H7 (cell line): ENCODE data around the gene HARS2. TPM values are rescaled to one million over a fixed set of nuclear protein-coding genes. Genes with fewer than 3 reads are reported as not detected.
"Not testable (repeated sequence)": the region's sequence is repeated elsewhere in the genome, so short reads cannot be mapped to it uniquely, and the experiment has no call there.

Source experiments
- DNase-seq: peaks from one replicate; pipeline ENCODE4 v3.0.0; 2012
- H3K27me3 ChIP-seq: 2 replicates; pipeline ENCODE4 v1.6.0; 2011; ENCODE audit warnings: mild to moderate bottlenecking, low read length; ENCODE audit not compliant: control insufficient read depth, insufficient read depth
- H3K36me3 ChIP-seq: replicated peaks from 2 replicates; pipeline ENCODE4 v1.5.1; 2011; ENCODE audit warnings: low read length; ENCODE audit not compliant: control insufficient read depth, insufficient read depth
- H3K4me3 ChIP-seq: 2 replicates; pipeline ENCODE4 v1.5.1; 2011; ENCODE audit warnings: low read depth, mild to moderate bottlenecking, control low read depth, low read length, moderate library complexity; ENCODE audit not compliant: insufficient read depth
- total RNA-seq: library from RNA; depleted of rRNA; stranded (reverse); fragments of >200 nt; shearing (Covaris generic); gene quantifications from 2 replicates; pipeline ENCODE4 v1.2.3, GENCODE V29; 2014; rRNA removed

The HARS2 gene, protein sequence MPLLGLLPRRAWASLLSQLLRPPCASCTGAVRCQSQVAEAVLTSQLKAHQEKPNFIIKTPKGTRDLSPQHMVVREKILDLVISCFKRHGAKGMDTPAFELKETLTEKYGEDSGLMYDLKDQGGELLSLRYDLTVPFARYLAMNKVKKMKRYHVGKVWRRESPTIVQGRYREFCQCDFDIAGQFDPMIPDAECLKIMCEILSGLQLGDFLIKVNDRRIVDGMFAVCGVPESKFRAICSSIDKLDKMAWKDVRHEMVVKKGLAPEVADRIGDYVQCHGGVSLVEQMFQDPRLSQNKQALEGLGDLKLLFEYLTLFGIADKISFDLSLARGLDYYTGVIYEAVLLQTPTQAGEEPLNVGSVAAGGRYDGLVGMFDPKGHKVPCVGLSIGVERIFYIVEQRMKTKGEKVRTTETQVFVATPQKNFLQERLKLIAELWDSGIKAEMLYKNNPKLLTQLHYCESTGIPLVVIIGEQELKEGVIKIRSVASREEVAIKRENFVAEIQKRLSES
- total RNA-seq = 31.8 and 33.5 TPM in 2 replicates

DNA sequence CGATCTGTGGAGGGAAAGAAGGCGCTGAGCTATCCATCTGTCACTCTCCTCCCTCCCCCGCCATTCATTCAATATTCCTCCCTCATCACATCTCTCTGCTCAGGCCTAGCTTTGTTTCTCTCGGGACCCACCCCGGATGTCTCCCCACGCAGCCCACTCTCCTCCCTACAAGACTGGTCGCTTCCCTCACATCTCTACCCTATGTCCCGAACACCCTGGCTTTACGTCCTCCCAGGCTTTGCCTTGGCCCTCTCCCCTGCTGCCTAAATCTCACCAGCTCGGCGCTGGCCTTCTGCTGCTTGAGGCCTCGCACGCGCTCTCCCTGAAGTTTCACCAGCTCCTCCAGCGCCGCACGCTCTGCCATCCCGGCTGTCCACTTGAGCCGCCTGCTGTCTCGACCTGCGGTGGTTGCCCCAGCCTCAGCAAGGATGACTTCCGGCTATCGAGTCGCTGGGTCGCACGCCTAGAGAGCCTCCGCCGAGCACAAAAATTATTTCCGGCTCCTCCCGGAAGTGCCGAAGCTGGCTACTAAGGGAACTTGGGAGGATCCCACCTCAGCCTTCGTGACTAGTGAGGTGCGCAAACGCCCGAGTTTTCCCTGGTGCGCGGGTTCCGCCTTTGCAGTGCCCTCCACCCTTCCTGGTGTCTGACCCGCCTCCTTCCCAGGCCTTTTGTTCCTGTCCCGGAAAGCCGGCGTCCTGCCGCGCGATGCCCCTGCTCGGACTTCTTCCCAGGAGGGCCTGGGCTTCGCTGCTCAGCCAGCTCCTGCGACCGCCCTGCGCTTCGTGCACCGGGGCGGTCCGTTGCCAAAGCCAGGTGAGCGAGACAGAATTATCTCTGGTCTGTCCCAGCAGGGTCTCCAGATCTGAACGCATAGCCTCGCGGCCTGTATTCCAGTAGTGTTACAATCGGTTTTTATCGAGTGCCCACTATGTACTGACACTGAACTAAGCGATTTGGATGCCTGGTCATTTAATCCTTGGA, at the start of gene HARS2, which contains the start of gene HARS1:
Gene HARS2 (plus strand): TSS at position 515 of the 984 bp plus-strand sequence. CDS start 194 bp downstream, at position 709.
Gene HARS1 (minus strand): TSS at position 430 of the 984 bp plus-strand sequence. CDS start 66 bp downstream, at position 364.
- peaks cover 19% of the 10 kb centered on the region for H3K36me3 ChIP-seq
- peak; percentile 93 for DNase-seq
- peak within 1 kb of the TSS; percentile 89 for H3K4me3 ChIP-seq
- no peaks in the 10 kb centered on the region for H3K27me3 ChIP-seq

DNA sequence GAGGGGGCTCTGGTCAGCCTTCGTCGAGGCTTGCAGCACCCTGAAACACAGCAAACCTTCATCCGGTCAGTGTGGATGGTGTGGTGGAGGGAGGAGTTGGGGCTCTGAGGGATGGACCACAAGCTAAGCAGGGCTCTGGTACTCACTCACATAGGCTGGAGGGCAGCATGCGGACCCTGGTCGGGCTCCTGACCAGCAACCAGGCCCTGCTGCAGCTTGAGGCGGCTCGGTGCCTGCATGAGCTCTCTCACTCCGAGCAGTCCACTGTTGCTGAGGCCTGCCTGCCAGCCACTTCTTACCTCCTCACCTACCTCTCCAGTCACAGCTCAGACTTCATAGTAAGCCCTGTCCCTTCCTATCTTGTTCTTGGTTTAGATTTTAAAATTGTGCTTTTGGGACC, 49.5 kb upstream of the HARS2 start:
- Histone ChIP-seq H3K4me3 (no peak overlapping the region), H3K27me3 (no peaks in the 10 kb centered on the region)
- DNase-seq = no peak

DNA sequence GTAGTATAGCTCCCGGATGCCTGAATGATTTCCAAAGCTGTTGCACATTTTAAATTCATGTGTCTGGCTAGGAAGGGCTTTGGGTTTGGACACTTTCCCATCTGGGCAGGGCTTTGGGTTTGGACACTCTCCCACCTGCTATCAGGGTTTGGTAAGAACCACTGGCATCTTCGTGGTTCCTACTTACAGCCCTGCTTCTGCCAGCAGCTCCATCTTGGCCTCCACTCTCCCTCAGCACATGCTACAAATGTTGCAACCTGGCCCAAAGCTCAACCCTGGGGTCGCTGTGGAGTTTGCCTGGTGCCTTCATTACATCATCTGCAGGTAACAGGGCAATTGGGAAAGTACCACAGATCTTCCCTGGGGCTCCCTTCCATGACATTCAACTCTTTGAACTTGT, 48.5 kb upstream of the HARS2 start:
- Histone ChIP-seq H3K36me3 (peaks cover 26% of the 10 kb centered on the region), H3K4me3 (no peak overlapping the region), H3K27me3 (no peaks in the 10 kb centered on the region)
- DNase-seq = no peak

More for the DNA sequence above, 49.5 kb upstream of the HARS2 start:
- peaks cover 26% of the 10 kb centered on the region for H3K36me3 ChIP-seq

DNA sequence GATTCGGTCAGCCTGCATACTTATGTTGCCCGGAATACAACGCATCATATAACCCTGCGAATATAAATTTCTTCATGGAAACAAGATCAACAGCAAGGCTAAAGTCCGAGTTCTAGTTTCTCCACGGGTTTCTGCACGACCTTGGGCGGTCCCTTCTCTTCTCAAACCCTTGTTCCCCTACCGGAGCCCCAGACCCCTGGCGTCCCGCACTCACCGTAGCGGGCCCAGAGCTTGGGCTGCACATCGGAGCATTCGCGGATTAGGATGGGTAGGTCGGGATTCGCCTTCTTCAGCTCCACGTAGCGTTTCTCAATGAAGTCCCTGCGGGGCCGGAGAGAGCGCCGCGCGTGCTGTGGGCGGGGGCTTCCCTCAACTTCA, 44.2 kb upstream of the HARS2 start:
- peak overlapping the region; percentile 92 for H3K4me3 ChIP-seq
- H3K36me3 ChIP-seq = peaks cover 28% of the 10 kb centered on the region
- DNase-seq = no peak
- no peaks in the 10 kb centered on the region for H3K27me3 ChIP-seq

DNA sequence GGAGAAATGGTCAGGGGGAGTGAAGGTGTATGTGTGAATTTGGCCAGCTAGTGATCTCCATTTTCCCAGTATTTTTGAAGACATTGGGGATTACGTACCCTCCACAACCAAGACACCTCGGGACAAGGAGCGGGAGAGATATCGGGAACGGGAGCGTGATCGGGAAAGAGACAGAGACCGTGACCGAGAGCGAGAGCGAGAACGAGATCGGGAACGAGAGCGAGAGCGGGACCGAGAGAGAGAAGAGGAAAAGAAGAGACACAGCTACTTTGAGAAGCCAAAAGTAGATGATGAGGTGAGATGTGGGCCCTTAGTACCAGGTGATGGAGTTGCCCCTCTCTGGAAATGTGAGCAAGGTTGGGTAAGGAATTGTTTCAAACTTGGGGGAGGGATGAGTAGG, 32.4 kb upstream of the HARS2 start:
- H3K36me3 ChIP-seq = peaks cover 38% of the 10 kb centered on the region
- DNase-seq = no peak
- no peaks in the 10 kb centered on the region for H3K27me3 ChIP-seq
- no peak overlapping the region for H3K4me3 ChIP-seq

DNA sequence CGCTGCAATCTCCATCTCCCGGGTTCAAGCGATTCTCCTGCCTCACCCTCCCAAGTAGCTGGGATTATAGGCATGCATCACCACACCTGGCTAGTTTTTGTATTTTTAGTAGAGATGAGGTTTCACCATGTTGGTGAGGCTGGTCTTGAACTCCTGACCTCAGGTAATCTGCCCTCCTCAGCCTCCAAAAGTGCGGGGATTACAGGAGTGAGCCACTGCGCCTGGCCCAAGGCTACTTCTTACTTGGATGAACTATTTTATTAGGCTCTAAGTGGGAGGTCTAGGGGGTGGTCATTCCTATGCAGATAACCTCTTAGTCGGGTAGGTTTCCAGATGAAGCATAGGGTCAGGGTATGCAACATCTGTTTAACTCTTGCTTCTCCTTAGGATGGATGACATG, 30.9 kb upstream of the HARS2 start:
- not testable (repeated sequence) for H3K4me3 ChIP-seq, DNase-seq, H3K27me3 ChIP-seq
- peaks cover 29% of the 10 kb centered on the region for H3K36me3 ChIP-seq

DNA sequence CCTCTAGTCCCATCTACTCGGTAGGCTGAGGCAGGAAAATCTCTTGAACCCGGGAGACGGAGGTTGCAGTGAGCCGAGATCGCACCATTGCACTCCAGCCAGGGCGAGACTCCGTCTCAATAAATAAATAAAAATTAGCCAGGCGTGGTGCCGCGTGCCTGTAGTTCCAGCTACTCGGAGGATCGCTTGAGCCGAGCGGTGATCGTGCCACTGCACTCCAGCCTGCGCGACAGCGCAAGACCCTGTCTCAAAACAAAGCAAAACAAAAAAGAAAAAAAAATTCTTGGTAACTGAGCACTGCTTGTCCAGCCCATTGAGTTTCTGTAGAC, 27.3 kb upstream of the HARS2 start:
- peaks cover 26% of the 10 kb centered on the region for H3K36me3 ChIP-seq
- no peak for DNase-seq
- no peaks in the 10 kb centered on the region for H3K27me3 ChIP-seq
- H3K4me3 ChIP-seq = peak overlapping the region; percentile 89

DNA sequence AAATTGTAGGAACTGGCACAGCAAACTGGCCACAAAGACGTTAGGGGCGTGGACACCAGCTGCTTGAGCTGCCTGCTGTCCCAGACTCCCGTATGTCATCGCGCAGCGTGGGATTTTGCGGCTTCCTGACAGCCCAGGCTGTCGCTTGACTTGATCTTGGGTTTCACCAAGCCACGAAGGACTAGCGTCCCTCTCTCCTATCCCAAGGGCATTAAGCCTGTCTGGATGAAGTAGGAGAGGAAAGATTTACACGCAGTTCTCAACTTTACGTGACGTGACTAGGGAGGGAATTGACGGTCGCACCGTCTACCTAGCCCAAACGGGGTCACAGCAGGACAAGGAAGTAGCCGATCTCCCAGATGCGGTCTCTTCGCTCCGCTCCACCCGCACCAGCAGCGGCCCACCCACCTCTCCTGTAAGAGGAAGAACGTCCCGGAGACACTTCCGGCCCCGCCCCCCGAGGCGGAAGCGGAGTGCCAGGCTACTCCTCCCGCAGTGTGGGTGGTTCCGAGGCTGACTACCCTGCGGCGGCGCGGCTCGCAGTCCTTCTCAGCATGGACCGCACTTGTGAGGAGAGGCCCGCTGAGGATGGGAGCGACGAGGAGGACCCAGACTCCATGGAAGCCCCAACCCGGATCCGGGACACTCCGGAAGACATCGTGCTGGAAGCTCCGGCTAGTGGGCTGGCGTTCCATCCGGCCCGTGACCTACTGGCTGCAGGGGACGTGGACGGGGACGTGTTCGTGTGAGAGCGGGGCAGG, 26.7 kb upstream of the HARS2 start, which contains the start of gene WDR55:
Gene WDR55 (plus strand): TSS at position 546 of the 761 bp plus-strand sequence. CDS start 9 bp downstream, at position 555.
- Histone ChIP-seq H3K36me3 (peaks cover 26% of the 10 kb centered on the region), H3K4me3 (peak within 1 kb of the TSS; percentile 89), H3K27me3 (no peaks in the 10 kb centered on the region)
- peak; percentile 97 for DNase-seq

DNA sequence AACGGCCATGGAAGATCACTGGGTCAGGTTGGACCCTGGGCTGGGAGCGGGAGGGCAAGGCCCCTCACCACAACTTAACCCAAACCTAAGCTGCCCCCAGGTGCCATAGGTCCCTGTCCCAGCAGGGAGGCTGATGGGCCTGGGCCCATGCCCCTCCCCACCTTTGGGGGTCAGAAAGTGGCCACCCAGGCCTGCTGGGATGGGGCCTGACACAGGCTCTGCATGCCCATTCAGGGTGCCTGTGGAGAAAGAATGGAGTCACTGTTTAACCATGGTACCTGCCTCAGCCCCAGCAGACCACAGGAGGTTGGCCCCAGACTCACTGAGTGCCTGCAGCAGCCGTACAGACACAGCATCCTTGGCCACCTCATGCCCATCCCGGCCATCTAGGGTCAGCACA, 20.2 kb upstream of the HARS2 start:
- not testable (repeated sequence) for H3K27me3 ChIP-seq, DNase-seq, H3K4me3 ChIP-seq
- peaks cover 27% of the 10 kb centered on the region for H3K36me3 ChIP-seq

DNA sequence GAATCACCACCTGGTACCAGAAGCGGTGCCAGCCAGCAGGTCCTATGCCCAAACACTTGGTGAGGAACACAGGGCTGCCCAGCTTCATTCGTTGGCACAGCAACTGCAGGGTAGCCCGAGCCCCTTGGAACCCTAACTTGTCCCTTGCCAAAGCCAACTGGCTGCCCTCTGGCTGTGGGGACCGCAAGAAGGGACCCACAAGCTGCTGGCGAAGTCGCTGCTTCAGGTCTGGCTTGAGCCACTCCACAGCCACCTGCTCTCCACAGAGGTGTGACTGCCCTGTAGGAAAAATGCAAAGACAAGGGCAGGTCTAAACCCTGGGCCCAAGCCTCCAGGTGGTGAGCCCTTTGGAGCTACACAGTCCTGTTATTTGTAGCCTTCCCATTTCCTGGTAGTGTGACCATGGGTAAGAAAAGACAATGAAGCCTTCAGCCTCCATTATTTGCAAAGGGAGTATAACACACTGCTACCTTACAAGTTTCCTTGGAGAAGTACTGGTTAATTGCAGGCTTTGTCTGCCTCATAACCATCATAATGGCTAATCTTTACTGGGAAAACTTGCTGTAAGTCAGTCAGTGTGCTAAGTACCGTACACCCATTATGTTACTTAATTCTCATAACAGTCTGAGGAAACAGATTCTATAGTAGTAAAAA, 19.7 kb upstream of the HARS2 start:
- Histone ChIP-seq H3K27me3 (no peaks in the 10 kb centered on the region), H3K36me3 (peaks cover 29% of the 10 kb centered on the region), H3K4me3 (no peak overlapping the region)
- peak; percentile 22 for DNase-seq

DNA sequence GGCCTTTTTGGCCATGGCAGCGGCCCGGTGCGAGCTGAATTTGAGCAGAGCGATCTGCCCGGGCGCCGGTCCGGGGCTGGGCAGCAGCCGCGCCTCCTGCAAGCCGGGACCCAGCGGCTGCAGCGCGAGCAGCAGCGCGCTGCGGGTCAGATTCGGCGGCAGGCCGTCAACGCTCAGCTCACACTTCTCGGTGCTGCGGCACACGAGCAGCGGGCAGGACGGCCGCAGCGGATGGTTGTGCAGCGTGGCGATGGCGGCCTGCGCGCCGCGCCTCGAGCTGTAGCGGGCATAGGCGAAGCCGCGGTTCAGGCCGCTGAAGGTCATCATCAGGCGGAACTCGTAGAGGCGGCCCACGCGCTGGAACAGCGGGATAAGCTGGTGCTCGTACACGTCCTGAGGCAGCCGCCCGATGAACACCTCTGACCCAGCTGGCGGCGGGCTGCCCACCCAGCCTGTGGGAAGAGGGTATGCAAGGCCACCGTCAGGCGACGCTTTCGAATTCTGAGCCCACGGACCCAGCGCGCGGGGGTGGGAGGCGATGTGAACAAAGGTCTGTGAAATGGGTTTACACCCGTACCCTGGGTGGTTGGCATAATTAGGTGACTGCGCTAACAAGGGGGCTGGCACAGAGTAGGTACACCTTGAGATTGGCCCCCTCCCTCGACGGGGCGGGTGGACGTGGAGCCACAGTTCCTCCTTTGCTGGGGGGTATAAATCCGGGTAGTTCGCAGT, 18.6 kb upstream of the HARS2 start:
- H3K36me3 ChIP-seq = peaks cover 36% of the 10 kb centered on the region
- H3K4me3 ChIP-seq = peak overlapping the region; percentile 10; the same call in 1 of the 2 replicates
- no peaks in the 10 kb centered on the region for H3K27me3 ChIP-seq
- DNase-seq = peak; percentile 66

DNA sequence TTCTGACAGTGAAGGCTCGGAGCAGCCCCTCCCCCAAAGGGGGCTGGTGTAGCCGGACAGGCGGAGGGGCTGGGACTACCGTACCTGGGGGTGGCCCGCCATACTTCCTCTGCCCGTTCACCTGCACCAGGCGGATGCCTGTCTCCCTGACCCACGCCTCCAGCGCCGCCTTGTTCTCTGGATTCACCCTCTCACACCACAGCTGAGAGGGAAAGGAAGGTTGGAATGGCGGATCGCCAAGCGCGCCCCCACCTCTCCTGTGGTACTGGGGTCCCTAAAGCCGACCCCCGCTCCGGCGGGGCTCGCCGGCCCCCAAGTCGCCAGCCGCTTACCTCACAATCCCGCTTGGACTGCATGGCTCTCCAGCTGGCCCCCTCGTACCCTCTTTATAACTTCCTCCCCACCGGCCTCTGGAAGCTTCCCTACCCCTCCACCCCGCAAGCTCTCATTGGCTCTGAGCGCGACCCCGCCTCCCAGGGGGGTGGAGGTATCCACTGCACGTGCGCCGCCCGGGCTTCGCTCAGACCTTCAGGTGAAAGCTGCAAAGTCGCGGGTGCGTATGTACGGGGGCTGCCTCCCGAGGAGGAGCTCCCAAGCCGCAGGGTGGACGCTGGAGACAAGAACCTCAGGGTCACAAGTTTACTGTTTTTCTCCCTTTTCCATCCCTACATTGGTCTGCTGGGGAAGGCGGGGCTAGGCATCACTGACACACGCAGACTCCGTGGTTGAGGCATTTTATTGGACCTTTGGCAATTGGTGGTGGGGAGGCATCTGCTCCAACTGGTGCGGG, 17.9 kb upstream of the HARS2 start, which contains the start of gene DND1:
Gene DND1 (minus strand): TSS at position 390 of the 790 bp plus-strand sequence. CDS start 34 bp downstream, at position 356.
- no peaks in the 10 kb centered on the region for H3K27me3 ChIP-seq
- H3K4me3 ChIP-seq = peak within 1 kb of the TSS; percentile 12; the same call in 1 of the 2 replicates
- peaks cover 34% of the 10 kb centered on the region for H3K36me3 ChIP-seq
- peak; percentile 85 for DNase-seq
